ENCODE data around the gene CSHL1. TPM values are rescaled to one million over a fixed set of nuclear protein-coding genes. Genes with fewer than 3 reads are reported as not detected.

The CSHL1 gene
- total and polyA plus RNA-seq, 9 of the 15 experiments (the other 6 are each of a cell fraction or from before 2014, with no cell fraction given): not detected

DNA sequence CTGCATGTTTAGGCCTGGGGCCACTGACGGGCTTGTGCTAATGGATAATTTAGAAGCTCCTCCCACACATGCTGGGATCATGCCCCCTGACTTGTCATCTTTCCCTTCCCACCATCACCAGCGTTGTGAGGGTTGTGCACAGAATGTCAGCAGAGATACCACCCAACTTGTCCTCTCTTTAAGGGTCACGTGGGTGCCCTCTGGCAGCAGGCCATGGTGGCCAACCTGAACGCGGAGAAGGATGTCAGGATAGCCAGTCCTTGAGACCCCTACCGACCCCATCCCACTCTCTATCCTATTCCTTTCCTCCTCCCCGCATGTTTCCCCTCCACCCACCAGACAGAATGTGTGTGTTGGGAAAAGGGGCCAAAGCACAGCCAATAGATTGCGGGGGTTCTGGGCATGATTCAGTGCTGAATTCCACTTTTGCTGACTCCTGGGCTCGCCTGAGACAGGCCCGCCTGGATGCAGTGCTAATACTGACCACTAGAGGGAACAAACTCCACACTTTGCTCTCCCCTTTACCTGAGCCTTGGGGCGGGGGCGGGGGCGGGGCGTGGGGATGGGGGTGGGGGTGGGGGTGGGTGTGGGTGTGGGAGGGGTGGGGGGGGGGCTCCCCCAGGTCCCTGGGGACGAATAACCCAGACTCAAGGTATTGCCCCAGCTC lies 29.0 kb downstream of the CSHL1 start, which contains the start of gene GH2:
GH2 (minus strand) TSS at position 10 of the 667 bp plus-strand sequence. CDS start 143 bp downstream, outside the sequence.
- ATAC-seq: peak; percentile 96
- Histone ChIP-seq H3K4me2 (ENCODE audit: insufficient read depth, low read length) (peak within 1 kb of the TSS; percentile 25), H3K27me3 (ENCODE audit: control insufficient read depth in 2 of 2, insufficient read depth in 2 of 2, low read length in 2 of 2) (peaks cover 5 to 36% of the 10 kb centered on the region in 2 experiments; a peak in 3 of 5 replicates), H3K4me3 (no peak within 1 kb of the TSS), H3K79me2 (ENCODE audit: control insufficient read depth, insufficient read depth, low read length) (no peaks in the 10 kb centered on the region), H4K20me1 (replicated peaks; ENCODE audit: control insufficient read depth, insufficient read depth, low read length) (no peaks in the 10 kb centered on the region), H2AFZ (ENCODE audit: low read depth, low read length) (peak within 1 kb of the TSS; percentile 63; the same call in 1 of the 2 replicates), H3K36me3 (ENCODE audit: control insufficient read depth, insufficient read depth, low read length) (no peaks in the 10 kb centered on the region), H3K9me3 (replicated peaks; ENCODE audit: control insufficient read depth, insufficient read depth, low read depth, low read length) (no peaks in the 10 kb centered on the region), H3K9me1 (ENCODE audit: control insufficient read depth, insufficient read depth, low read length) (no peaks in the 10 kb centered on the region), H3K27ac (ENCODE audit: extremely low read depth, low read depth, low read length) (no peak within 1 kb of the TSS), H3K9ac (ENCODE audit: insufficient read depth in 1 of 2, low read depth in 2 of 2, low read length in 2 of 2) (no peak within 1 kb of the TSS; a peak in 1 of 4 replicates), H3K4me1 (replicated peaks in 1 of 2; ENCODE audit: control insufficient read depth in 2 of 2, insufficient read depth in 2 of 2, low read length in 2 of 2) (peaks cover 0 to 3% of the 10 kb centered on the region in 2 experiments; a peak in 2 of 5 replicates)
- ChIA-PET CTCF (ENCODE audit: low intra/inter-chr PET ratio) (interaction anchor here (0.6 kb wide), 2 partner anchors 133 to 415 kb away, joined by 3 read pairs; no protein-coding TSS in a partner anchor), POLR2A (interaction anchor here (0.6 to 1.5 kb wide), 4 partner anchors 11 to 75 kb away, joined by 3 to 5 read pairs (median 4); no protein-coding TSS in a partner anchor)
- DNase-seq (ENCODE audit: extremely low read depth in 1 of 4, low spot score in 3 of 4): peak; percentile 82 to 90 (median 86)
- in situ Hi-C loops (cut with MboI): no loop called here
- intact Hi-C loops (cut with micrococcal nuclease): no loop called here
- WGBS (ENCODE audit: insufficient coverage, low coverage, missing lambda C conversion rate): 2% methylated on average over 13 of the region's 15 CpGs
- BruUV-seq (replicated peaks): no TSS peak
- peak; percentile 64 for FAIRE-seq
- TF ChIP-seq, protein P1, sequence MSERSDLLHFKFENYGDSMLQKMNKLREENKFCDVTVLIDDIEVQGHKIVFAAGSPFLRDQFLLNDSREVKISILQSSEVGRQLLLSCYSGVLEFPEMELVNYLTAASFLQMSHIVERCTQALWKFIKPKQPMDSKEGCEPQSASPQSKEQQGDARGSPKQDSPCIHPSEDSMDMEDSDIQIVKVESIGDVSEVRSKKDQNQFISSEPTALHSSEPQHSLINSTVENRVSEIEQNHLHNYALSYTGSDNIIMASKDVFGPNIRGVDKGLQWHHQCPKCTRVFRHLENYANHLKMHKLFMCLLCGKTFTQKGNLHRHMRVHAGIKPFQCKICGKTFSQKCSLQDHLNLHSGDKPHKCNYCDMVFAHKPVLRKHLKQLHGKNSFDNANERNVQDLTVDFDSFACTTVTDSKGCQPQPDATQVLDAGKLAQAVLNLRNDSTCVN (CRISPR knock-in tag; IDR thresholded peaks at IDR 0.05): no peak
- TF ChIP-seq BHLHE40 (IDR thresholded peaks at IDR 0.05; ENCODE audit: low read length): no peak
- TF ChIP-seq, protein P2, sequence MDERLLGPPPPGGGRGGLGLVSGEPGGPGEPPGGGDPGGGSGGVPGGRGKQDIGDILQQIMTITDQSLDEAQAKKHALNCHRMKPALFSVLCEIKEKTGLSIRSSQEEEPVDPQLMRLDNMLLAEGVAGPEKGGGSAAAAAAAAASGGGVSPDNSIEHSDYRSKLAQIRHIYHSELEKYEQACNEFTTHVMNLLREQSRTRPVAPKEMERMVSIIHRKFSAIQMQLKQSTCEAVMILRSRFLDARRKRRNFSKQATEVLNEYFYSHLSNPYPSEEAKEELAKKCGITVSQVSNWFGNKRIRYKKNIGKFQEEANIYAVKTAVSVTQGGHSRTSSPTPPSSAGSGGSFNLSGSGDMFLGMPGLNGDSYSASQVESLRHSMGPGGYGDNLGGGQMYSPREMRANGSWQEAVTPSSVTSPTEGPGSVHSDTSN (CRISPR knock-in tag; IDR thresholded peaks at IDR 0.05; ENCODE audit: low read depth): no peak
- TF ChIP-seq, protein P2 (tag; conservative IDR thresholded peaks at IDR 0.05; ENCODE audit: low read depth): no peak
- peak; percentile 22; the same call in 1 of the 2 replicates for TF ChIP-seq MAFK (IDR thresholded peaks at IDR 0.05; ENCODE audit: low read length)
- TF ChIP-seq NFIC (IDR thresholded peaks at IDR 0.05): peak; percentile 44; the same call in 1 of the 2 replicates
- TF ChIP-seq, protein P3, sequence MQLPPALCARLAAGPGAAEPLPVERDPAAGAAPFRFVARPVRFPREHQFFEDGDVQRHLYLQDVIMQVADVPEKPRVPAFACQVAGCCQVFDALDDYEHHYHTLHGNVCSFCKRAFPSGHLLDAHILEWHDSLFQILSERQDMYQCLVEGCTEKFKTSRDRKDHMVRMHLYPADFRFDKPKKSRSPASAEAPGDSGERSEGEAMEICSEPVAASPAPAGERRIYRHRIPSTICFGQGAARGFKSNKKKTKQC (CRISPR knock-in tag; IDR thresholded peaks at IDR 0.05): 0 out of 2 replicates have a peak, but pooled peaks have one; percentile 16
- TF ChIP-seq BDP1 (IDR thresholded peaks at IDR 0.05; ENCODE audit: insufficient read depth, insufficient read length): no peak
- 0 out of 2 replicates have a peak, but pooled peaks have one; percentile 6 for TF ChIP-seq CREM (IDR thresholded peaks at IDR 0.05; ENCODE audit: low read depth)
- TF ChIP-seq ESRRA (IDR thresholded peaks at IDR 0.05; ENCODE audit: borderline replicate concordance, low read depth): no peak
- TF ChIP-seq, protein P4, sequence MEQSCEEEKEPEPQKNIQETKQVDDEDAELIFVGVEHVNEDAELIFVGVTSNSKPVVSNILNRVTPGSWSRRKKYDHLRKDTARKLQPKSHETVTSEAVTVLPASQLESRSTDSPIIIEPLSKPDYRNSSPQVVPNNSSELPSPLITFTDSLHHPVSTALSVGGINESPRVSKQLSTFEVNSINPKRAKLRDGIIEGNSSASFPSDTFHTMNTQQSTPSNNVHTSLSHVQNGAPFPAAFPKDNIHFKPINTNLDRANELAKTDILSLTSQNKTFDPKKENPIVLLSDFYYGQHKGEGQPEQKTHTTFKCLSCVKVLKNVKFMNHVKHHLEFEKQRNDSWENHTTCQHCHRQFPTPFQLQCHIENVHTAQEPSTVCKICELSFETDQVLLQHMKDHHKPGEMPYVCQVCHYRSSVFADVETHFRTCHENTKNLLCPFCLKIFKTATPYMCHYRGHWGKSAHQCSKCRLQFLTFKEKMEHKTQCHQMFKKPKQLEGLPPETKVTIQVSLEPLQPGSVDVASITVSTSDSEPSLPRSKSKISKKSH (CRISPR knock-in tag; IDR thresholded peaks at IDR 0.05): no peak
- TF ChIP-seq SMC3 (conservative IDR thresholded peaks at IDR 0.05; ENCODE audit: insufficient read depth, low read depth, low read length): 0 out of 2 replicates have a peak, but pooled peaks have one; percentile 28
- TF ChIP-seq MAFF (IDR thresholded peaks at IDR 0.05; ENCODE audit: low read length): 0 out of 2 replicates have a peak, but pooled peaks have one; percentile 3
- TF ChIP-seq RCOR1 (IDR thresholded peaks at IDR 0.05; ENCODE audit: borderline replicate concordance in 1 of 2, low read depth in 2 of 2, low read length in 2 of 2): no peak
- TF ChIP-seq SMARCA4 (IDR thresholded peaks at IDR 0.05): no peak

All from K562 (cell line).